RWPE1 (cell line): ENCODE data around the gene ACTR10.

ENCODE experiments used
- CTCF ChIA-PET: fragments of 350-600 bp; sonication (Branson Sonifier 250); formaldehyde crosslinking; extraction: SDS; loops from one replicate; lab custom pipeline; 2021; lab: Yijun Ruan, JAX
- POLR2A ChIA-PET: fragments of 400-600 bp; formaldehyde crosslinking; extraction: SDS; loops from one replicate; lab custom pipeline; 2020; ENCODE audit warnings: antibody characterized with exemption; ENCODE audit not compliant: low non-redundant PET; lab: Yijun Ruan, JAX
- DNase-seq: peaks from one replicate; pipeline ENCODE4 v3.0.0; 2012; ENCODE audit warnings: low spot score
- H3K27ac ChIP-seq: fragments of 450-650 bp; 2 replicates; pipeline ENCODE4 v1.5.1; 2017
- TF ChIP-seq, protein P1 (sequence below): fragments of 450-650 bp; conservative IDR thresholded peaks from 2 replicates; pipeline ENCODE4 v1.5.1; 2017; ENCODE audit warnings: low read depth, mild to moderate bottlenecking

ACTR10 gene

DNA sequence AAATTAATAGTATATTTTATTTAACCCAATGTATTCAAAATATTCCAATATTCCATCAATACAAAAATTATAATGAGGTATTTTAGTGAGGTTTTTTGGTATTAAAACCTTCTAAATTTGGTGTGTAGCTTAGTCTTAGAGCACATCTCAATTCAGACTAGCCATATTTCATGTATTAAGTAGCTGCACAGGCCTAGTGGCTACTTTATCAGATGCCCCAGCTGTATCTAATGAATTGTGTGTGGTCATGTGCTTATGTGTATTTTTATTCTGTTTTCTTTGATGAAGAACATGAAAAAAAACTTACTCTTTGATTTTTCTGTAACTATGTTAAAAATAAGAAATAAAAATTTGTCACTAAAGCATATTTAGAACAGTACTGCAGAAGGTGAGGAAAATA lies 13.2 kb downstream of the ACTR10 start:
- ChIA-PET CTCF (interaction anchor here (0.9 kb wide), 1 partner anchor 40 kb away, joined by 5 read pairs; no protein-coding TSS in a partner anchor), POLR2A (no interaction called here)
- no peak overlapping the region for H3K27ac ChIP-seq
- TF ChIP-seq, protein P1, sequence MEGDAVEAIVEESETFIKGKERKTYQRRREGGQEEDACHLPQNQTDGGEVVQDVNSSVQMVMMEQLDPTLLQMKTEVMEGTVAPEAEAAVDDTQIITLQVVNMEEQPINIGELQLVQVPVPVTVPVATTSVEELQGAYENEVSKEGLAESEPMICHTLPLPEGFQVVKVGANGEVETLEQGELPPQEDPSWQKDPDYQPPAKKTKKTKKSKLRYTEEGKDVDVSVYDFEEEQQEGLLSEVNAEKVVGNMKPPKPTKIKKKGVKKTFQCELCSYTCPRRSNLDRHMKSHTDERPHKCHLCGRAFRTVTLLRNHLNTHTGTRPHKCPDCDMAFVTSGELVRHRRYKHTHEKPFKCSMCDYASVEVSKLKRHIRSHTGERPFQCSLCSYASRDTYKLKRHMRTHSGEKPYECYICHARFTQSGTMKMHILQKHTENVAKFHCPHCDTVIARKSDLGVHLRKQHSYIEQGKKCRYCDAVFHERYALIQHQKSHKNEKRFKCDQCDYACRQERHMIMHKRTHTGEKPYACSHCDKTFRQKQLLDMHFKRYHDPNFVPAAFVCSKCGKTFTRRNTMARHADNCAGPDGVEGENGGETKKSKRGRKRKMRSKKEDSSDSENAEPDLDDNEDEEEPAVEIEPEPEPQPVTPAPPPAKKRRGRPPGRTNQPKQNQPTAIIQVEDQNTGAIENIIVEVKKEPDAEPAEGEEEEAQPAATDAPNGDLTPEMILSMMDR, result no peak
- no peak for DNase-seq

DNA sequence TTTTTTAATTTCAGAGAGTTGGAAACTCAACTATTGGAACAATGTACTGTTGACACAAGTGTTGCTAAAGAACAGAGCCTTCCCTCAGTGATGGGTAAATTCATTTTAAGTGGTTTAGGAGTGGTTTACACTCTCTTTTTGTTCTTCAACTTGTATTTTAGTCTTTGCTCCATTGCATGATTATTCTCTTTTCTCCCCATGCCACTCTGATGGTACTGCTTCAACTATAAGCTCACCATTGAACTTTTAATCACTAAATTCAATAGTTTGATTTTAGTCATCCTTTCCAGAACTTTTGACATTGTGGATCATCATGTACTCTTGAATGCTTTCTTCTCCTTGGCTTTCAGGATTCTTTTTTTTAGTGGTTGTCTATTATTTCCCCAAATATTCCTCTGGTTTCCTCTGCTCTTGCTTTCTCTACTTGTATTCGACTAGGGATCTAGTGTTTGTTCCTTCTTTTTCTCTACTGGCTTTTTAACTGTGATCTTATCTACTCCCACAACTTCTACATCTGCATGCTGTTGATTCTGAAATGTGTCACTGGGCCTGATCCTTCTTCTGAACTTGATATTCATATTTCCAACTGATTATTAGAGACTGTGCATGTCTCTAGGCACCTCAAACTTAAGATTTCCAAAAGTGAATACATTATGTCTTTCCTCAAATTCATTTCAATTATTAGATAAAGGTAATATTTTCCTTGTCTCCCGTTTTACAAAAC lies 15.4 kb downstream of the ACTR10 start:
- TF ChIP-seq, protein P1, result no peak
- CTCF ChIA-PET, result no interaction called here
- DNase-seq, result no peak
- H3K27ac ChIP-seq, result no peak overlapping the region
- POLR2A ChIA-PET, result no interaction called here

DNA sequence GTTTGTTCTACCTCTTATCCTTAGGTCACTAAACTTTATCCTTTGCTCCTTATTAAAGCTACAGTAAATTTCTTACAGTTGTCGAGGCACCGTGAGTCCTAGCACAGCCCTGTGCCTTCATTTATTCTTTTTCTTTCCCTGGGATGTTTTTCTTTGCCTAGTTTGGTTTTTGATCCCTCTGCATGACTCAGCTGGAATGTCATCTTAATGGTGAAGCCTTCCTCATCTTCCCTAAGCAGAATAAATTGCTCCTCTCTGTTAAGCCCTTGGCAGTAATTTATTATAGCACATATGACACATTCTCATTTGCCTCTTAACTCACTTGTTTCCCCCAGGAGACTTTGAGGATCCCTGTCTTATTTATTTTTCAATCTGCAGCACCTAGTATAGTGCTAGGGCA lies 16.6 kb downstream of the ACTR10 start:
- DNase-seq, result no peak
- no peak overlapping the region for H3K27ac ChIP-seq
- ChIA-PET POLR2A (no interaction called here), CTCF (no interaction called here)
- TF ChIP-seq, protein P1, result no peak

DNA sequence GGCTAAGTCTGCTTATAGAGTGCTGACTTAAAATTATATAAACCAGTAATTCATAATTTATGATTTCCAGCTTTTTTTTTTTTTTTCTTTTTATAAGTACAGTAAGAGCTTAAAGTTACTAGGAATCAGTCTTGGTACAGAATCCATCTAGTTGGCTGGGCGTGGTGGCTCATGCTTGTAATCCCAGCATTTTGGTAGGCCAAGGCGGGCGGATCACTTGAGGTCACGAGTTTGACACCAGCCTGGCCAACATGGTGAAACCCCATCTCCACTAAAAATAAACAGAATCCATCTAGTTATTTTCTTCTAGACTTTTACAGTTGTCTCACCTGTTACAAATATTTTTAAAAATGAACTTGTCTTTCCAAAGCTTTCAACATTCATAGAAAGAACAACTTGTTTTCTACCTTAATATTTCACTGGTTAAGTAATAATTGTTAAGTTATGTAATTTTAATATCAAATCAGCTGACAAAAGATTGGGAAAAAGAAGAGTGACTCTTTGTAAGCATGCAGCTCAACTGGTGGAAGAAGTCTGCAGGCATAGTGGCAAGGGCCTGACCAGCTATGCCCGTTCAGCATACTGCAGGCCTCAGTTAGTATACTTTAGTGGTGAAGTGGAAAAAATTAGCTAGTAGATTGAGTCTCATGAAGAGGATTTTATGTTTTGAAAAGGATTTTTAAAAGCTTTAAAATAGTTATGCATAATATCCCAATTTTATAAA lies 27.3 kb downstream of the ACTR10 start:
- ChIA-PET CTCF (no interaction called here), POLR2A (interaction anchor here (0.6 kb wide), 1 partner anchor 11 kb away, joined by 5 read pairs; no protein-coding TSS in a partner anchor)
- no peak for DNase-seq
- TF ChIP-seq, protein P1, result no peak
- H3K27ac ChIP-seq, result no peak overlapping the region

DNA sequence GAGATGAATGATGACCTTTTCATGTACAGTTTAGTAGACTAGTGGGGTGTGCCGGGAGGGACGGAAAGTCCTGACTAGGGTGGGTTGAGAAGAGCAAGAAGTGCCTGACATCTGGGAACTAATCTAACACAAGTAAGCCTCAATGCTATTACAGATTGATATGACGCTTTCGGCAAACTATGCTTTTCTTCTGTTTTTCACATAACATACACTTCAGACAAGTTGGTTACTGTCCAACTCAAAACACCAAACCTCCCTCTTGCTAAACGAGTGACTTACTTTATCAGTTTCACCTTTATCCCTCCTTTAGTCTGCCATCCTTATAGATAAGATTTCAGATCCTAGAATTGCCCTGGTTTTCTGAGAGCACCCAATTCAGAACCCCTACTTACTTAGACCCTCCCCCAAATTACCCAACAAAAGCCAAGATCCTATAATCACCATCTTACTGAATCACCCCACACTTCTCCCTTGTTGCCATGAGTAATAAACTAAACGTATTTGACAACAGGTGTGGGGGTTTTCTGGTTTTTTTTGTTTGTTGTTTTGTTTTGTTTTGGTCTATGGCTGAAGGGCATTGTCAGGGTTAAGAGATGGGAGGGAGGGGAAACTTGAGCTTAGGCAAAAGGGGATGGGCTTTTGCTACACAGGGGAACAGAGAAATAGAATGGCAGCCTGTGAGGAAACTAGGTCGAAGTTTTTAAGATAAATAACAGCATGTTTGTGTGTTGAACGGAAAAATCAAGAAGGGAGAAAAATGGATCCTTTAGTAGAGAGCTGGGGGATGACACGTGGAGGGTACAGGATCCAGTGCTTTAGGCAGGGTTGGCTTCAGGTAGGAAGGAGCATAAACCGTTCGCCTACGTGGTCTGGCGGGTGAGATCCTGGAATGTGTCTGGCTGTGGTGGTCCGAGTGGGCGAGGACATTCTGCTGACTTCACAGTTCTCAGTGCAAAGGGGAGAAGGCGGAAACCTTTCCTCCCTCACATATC lies 38.6 kb downstream of the ACTR10 start:
- POLR2A ChIA-PET, result interaction anchor here (0.5 kb wide), 1 partner anchor 12 kb away, joined by 5 read pairs; no protein-coding TSS in a partner anchor
- no peak overlapping the region for H3K27ac ChIP-seq
- CTCF ChIA-PET, result interaction anchor here (0.7 kb wide), 1 partner anchor 154 kb away, joined by 3 read pairs; no protein-coding TSS in a partner anchor
- TF ChIP-seq, protein P1, result no peak
- DNase-seq, result no peak
